Thyroid gland (tissue), 4 donors: ENCODE measurements around the gene TMEM106B. TPM values are rescaled to one million over a fixed set of nuclear protein-coding genes. Genes with fewer than 3 reads are reported as not detected.

Source experiments
- DNase-seq, 2 donors: peaks; one replicate each; pipeline ENCODE4 v3.0.0-alpha.2; 2019
- H3K27ac ChIP-seq, 3 donors: fragments of 200-600 bp; sonication (generic); 1 replicate in 2 of 3; 2 replicates in 1 of 3; pipeline ENCODE4 v1.5.1; 2016 to 2019; ENCODE audit warnings: mild to moderate bottlenecking in 1 of 3, moderate library complexity in 1 of 3
- H3K27me3 ChIP-seq: fragments of 200-600 bp; sonication (generic); one replicate; pipeline ENCODE4 v1.5.1; 2019
- H3K36me3 ChIP-seq, 2 donors: fragments of 200-600 bp; sonication (generic); one replicate each; pipeline ENCODE4 v1.5.1; 2016 to 2019
- H3K4me1 ChIP-seq, 2 donors: fragments of 200-600 bp; sonication (generic); one replicate each; pipeline ENCODE4 v1.5.1; 2017 to 2019
- H3K4me3 ChIP-seq, 3 donors: fragments of 200-600 bp; sonication (generic); replicated peaks in 1 of 3; 1 replicate in 2 of 3; 2 replicates in 1 of 3; pipeline ENCODE4 v1.5.1; 2016; ENCODE audit warnings: mild to moderate bottlenecking in 1 of 3
- H3K9me3 ChIP-seq: fragments of 200-600 bp; sonication (generic); one replicate; pipeline ENCODE4 v1.5.1; 2017
- POLR2A ChIP-seq, 2 donors: fragments of 450-650 bp; IDR thresholded peaks; one replicate each; pipeline ENCODE4 v1.6.1; 2017; ENCODE audit warnings: antibody characterized with exemption in 2 of 2, mild to moderate bottlenecking in 2 of 2, moderate library complexity in 1 of 2
- WGBS, 2 donors: methylation state at CpG; one replicate each; pipeline ENCODE4 v1.1.5; 2017; 5-methylcytosine and 5-hydroxymethylcytosine counted together
- intact Hi-C: fragments of 100-400 bp; cut with DNase I; formaldehyde crosslinking; loops from one replicate; pipeline ENCODE4 v1.15.1; 2023
- total RNA-seq, 4 donors: library from RNA; depleted of rRNA; stranded (reverse); fragments of >200 nt; gene quantifications; one replicate each; pipeline ENCODE4 v1.2.3, GENCODE V29; 2016
- TF ChIP-seq, protein P1 (sequence below), 6 experiments: fragments of 200-600 bp in 3 of 6; fragments of 450-650 bp in 3 of 6; sonication (generic) in 3 of 6; IDR thresholded peaks; one replicate each; pipeline ENCODE4 v1.5.1; 2016 to 2019; ENCODE audit warnings: antibody characterized with exemption in 6 of 6, mild to moderate bottlenecking in 2 of 6, inconsistent platforms in 1 of 6, moderate library complexity in 1 of 6

Gene TMEM106B
- total RNA-seq, 4 donors from 2014 or later = 91.4 to 135 (median 108) TPM

DNA sequence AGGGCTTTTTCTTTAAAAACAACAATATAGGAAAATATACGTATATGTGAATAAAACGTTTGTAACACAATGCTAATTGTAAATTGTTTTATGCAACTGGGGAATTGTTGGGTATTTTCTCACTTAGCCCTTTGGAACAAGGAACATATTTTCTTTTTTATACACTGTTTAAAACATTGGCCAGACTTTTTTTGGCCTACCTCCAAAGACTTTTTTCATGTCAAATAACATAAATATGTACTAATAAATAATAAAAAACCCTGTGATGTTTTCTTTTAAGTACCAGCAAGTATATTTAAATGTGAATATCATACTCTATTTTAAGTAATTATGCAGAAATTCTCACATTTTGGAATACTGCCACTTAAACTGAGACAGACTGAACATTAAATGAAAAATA is 15.7 kb downstream of the TMEM106B start:
- H3K4me3 ChIP-seq = no peak overlapping the region
- H3K27me3 ChIP-seq = no peaks in the 10 kb centered on the region
- TF ChIP-seq, protein P1, sequence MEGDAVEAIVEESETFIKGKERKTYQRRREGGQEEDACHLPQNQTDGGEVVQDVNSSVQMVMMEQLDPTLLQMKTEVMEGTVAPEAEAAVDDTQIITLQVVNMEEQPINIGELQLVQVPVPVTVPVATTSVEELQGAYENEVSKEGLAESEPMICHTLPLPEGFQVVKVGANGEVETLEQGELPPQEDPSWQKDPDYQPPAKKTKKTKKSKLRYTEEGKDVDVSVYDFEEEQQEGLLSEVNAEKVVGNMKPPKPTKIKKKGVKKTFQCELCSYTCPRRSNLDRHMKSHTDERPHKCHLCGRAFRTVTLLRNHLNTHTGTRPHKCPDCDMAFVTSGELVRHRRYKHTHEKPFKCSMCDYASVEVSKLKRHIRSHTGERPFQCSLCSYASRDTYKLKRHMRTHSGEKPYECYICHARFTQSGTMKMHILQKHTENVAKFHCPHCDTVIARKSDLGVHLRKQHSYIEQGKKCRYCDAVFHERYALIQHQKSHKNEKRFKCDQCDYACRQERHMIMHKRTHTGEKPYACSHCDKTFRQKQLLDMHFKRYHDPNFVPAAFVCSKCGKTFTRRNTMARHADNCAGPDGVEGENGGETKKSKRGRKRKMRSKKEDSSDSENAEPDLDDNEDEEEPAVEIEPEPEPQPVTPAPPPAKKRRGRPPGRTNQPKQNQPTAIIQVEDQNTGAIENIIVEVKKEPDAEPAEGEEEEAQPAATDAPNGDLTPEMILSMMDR (IDR thresholded peaks at IDR 0.05) = no peak
- no peak for TF ChIP-seq POLR2A (IDR thresholded peaks at IDR 0.05)
- H3K9me3 ChIP-seq = no peaks in the 10 kb centered on the region
- no peak for DNase-seq
- H3K36me3 ChIP-seq = peaks cover 0 to 9% of the 10 kb centered on the region in 2 donors
- intact Hi-C loops = no loop called here
- WGBS, 2 donors = 78 to 83% methylated on average over 2 of the region's 2 CpGs
- H3K27ac ChIP-seq = no peak overlapping the region
- no peaks in the 10 kb centered on the region for H3K4me1 ChIP-seq

- H3K4me1 ChIP-seq = no peaks in the 10 kb centered on the region
- TF ChIP-seq, protein P1 (IDR thresholded peaks at IDR 0.05) = no peak
- no peak for TF ChIP-seq POLR2A (IDR thresholded peaks at IDR 0.05)
- no peak overlapping the region for H3K27ac ChIP-seq
- no peak overlapping the region for H3K4me3 ChIP-seq
- no peaks in the 10 kb centered on the region for H3K27me3 ChIP-seq
- H3K9me3 ChIP-seq = no peaks in the 10 kb centered on the region
- peaks cover 0 to 9% of the 10 kb centered on the region in 2 donors for H3K36me3 ChIP-seq
- no peak for DNase-seq
- intact Hi-C loops = no loop called here
These were observed 16.9 kb downstream of the TMEM106B start for GRCh38 chr7:12228024-12228423.

GRCh38 chr7:12229046-12229445 is 18.0 kb downstream of the TMEM106B start:
- intact Hi-C loops = no loop called here
- H3K9me3 ChIP-seq = no peaks in the 10 kb centered on the region
- peaks cover 0 to 9% of the 10 kb centered on the region in 2 donors for H3K36me3 ChIP-seq
- no peak overlapping the region for H3K27ac ChIP-seq
- H3K27me3 ChIP-seq = no peaks in the 10 kb centered on the region
- H3K4me3 ChIP-seq = no peak overlapping the region
- H3K4me1 ChIP-seq = no peaks in the 10 kb centered on the region
- TF ChIP-seq, protein P1 (IDR thresholded peaks at IDR 0.05) = no peak
- TF ChIP-seq POLR2A (IDR thresholded peaks at IDR 0.05) = no peak
- DNase-seq = no peak

DNA sequence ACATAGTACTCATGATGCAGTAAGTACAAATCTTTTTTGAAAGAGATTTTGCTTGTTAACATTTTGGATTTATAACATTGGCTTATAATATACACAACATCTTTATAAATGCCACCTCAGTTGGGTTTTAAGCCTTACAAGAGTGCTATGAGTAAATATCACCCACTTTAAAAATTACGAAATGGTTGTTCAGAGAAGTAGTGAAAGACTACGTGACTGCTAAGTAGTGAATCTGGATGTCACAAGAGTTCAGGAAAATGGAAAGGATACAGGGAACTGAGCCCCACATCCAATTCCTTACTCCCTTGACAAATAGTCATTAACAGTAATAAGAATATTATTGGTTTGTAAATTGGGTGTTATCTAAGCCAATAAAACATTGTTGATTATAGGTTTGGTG is 20.0 kb downstream of the TMEM106B start:
- Histone ChIP-seq H3K4me3 (no peak overlapping the region), H3K27ac (no peak overlapping the region), H3K9me3 (no peaks in the 10 kb centered on the region), H3K4me1 (no peaks in the 10 kb centered on the region), H3K36me3 (peaks cover 0 to 9% of the 10 kb centered on the region in 2 donors), H3K27me3 (no peaks in the 10 kb centered on the region)
- DNase-seq = no peak
- no peak for TF ChIP-seq POLR2A (IDR thresholded peaks at IDR 0.05)
- TF ChIP-seq, protein P1 (IDR thresholded peaks at IDR 0.05) = no peak
- WGBS, 2 donors = 90 to 94% methylated on average over 2 of the region's 2 CpGs
- intact Hi-C loops = no loop called here

GRCh38 chr7:12233175-12233574 is 22.1 kb downstream of the TMEM106B start:
- WGBS, 2 donors = 92 to 93% methylated on average over 2 of the region's 2 CpGs

More at GRCh38 chr7:12233175-12233574, 22.1 kb downstream of the TMEM106B start:
- no peak overlapping the region for H3K27ac ChIP-seq
- no peak for DNase-seq
- intact Hi-C loops = no loop called here
- peaks cover 0 to 9% of the 10 kb centered on the region in 2 donors for H3K36me3 ChIP-seq
- H3K27me3 ChIP-seq = no peaks in the 10 kb centered on the region
- TF ChIP-seq, protein P1 (IDR thresholded peaks at IDR 0.05) = no peak
- no peak for TF ChIP-seq POLR2A (IDR thresholded peaks at IDR 0.05)
- H3K9me3 ChIP-seq = no peaks in the 10 kb centered on the region
- no peaks in the 10 kb centered on the region for H3K4me1 ChIP-seq
- H3K4me3 ChIP-seq = no peak overlapping the region
